GM12873 (cell line): ENCODE measurements around the gene NLGN1.

Experiments
- TF ChIP-seq, protein P1 (sequence below): IDR thresholded peaks from 2 replicates; pipeline ENCODE4 v1.5.1; 2012; ENCODE audit warnings: low read depth, mild to moderate bottlenecking, moderate library complexity, low read length, control low read depth; ENCODE audit not compliant: insufficient read depth; ENCODE audit errors: missing control alignments

The NLGN1 gene

GRCh38 chr3:173992416-173992815, 594.9 kb downstream of the NLGN1 start:
- TF ChIP-seq, protein P1, sequence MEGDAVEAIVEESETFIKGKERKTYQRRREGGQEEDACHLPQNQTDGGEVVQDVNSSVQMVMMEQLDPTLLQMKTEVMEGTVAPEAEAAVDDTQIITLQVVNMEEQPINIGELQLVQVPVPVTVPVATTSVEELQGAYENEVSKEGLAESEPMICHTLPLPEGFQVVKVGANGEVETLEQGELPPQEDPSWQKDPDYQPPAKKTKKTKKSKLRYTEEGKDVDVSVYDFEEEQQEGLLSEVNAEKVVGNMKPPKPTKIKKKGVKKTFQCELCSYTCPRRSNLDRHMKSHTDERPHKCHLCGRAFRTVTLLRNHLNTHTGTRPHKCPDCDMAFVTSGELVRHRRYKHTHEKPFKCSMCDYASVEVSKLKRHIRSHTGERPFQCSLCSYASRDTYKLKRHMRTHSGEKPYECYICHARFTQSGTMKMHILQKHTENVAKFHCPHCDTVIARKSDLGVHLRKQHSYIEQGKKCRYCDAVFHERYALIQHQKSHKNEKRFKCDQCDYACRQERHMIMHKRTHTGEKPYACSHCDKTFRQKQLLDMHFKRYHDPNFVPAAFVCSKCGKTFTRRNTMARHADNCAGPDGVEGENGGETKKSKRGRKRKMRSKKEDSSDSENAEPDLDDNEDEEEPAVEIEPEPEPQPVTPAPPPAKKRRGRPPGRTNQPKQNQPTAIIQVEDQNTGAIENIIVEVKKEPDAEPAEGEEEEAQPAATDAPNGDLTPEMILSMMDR: no peak

- TF ChIP-seq, protein P1: peak; percentile 25
These were observed 595.8 kb downstream of the NLGN1 start for GRCh38 chr3:173993299-173993698.

DNA sequence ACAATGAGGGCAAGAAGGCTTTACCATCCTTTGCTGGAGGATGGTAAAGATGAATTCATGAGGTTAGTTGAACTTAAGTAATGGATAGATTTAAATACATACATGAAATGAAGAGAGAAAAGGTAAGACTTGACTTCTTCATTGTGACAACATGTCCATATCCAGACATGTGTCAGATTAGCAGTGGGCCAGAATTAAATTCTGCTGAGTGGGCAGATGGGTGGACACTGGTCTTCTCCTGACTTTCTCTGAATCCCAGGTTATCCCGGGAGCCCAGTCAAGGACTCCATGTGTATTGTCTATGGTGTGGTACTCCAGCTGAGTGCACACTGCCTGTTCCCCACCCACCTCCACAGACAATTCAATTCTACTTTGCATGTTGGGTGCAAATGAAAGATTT, 603.1 kb downstream of the NLGN1 start:
- TF ChIP-seq, protein P1: no peak

GRCh38 chr3:174002543-174002942, 605.0 kb downstream of the NLGN1 start:
- TF ChIP-seq, protein P1: no peak

DNA sequence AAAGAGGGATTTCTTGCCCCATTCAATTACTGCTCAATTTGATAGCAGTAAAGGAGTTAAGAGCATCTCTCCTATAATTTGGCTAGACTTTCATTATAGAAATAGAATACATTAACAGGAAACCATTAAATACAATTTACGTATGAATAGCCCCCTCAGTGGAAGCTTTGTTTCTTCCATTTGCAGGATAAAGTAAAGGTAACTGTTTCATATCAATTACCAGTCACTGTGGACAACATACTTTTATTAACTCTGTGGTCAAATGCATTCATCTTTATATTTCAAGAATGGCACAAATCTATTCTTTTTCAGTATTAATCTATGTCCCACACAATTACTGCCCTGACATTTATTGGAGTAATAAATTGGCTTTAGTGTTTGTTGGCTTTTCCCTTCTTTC, 613.4 kb downstream of the NLGN1 start:
- TF ChIP-seq, protein P1: no peak

DNA sequence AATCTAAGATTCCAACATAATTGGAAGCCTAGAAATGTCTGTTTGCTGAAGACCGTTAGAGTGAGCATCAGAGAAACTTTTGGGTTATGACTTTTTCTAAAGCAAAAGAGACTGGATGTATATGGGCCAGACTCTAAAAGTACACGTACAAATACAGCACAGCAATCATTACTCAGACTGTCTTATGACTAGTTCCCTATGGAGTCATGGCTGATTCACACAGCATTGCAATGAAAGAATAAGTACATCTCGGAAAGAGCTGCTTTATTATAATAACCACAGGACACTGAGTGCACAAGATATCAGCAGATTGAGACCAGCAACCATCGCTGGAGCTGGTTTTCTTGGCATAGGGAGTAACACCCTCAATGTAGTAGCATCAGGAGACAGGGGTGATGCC, 618.6 kb downstream of the NLGN1 start:
- TF ChIP-seq, protein P1: no peak

DNA sequence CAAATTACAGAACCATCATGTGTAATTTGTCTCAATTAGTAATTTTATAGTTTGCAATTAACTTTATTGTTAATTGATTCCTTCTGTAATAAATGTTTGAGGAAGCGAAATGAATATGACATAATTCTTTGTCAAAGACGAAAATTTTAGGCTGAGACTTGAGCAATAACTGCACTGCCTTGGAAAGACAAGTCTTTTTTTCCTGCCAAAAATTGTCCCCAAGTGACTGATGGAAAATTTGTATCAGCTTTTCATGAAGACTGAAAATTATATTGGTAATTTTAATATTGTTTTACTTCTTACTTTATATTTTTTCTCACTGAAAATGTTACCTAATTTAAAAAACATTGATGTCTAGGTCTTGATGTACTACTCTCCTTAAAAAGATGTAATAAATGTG, 622.6 kb downstream of the NLGN1 start:
- TF ChIP-seq, protein P1: no peak

GRCh38 chr3:174023421-174023820, 625.9 kb downstream of the NLGN1 start:
- TF ChIP-seq, protein P1: no peak
